HEK293 (cell line): ENCODE data around the gene ILK.

Experiments used
- GLIS1 ChIP-seq: fragments of 450-650 bp; formaldehyde crosslinking; IDR thresholded peaks from 2 replicates; pipeline ENCODE4 v1.5.1; 2016; ENCODE audit warnings: missing biosample characterization, missing genetic modification characterization
- IKZF3 ChIP-seq: fragments of 450-650 bp; IDR thresholded peaks from 2 replicates; pipeline ENCODE4 v1.5.0; 2018; ENCODE audit warnings: missing biosample characterization, mild to moderate bottlenecking, missing genetic modification characterization, moderate library complexity
- KLF10 ChIP-seq: fragments of 450-650 bp; IDR thresholded peaks from 2 replicates; pipeline ENCODE4 v1.5.1; 2018; ENCODE audit warnings: missing biosample characterization, mild to moderate bottlenecking, missing genetic modification characterization
- KLF7 ChIP-seq: fragments of 450-650 bp; formaldehyde crosslinking; IDR thresholded peaks from 2 replicates; pipeline ENCODE4 v1.5.1; 2016; ENCODE audit warnings: missing biosample characterization, missing genetic modification characterization, borderline replicate concordance
- SP3 ChIP-seq: fragments of 450-650 bp; formaldehyde crosslinking; IDR thresholded peaks from 2 replicates; pipeline ENCODE4 v1.5.1; 2016; ENCODE audit warnings: missing biosample characterization, missing genetic modification characterization
- ZNF10 ChIP-seq: fragments of 450-650 bp; formaldehyde crosslinking; IDR thresholded peaks from 2 replicates; pipeline ENCODE4 v1.5.1; 2017; ENCODE audit warnings: missing biosample characterization, missing genetic modification characterization
- ZNF112 ChIP-seq: fragments of 450-650 bp; formaldehyde crosslinking; IDR thresholded peaks from 2 replicates; pipeline ENCODE4 v1.5.0; 2017; ENCODE audit warnings: missing biosample characterization, missing genetic modification characterization
- ZNF292 ChIP-seq: fragments of 450-650 bp; formaldehyde crosslinking; IDR thresholded peaks from 2 replicates; pipeline ENCODE4 v1.5.1; 2016; ENCODE audit warnings: low read depth, missing biosample characterization, missing genetic modification characterization, borderline replicate concordance
- ZNF341 ChIP-seq: fragments of 450-650 bp; formaldehyde crosslinking; IDR thresholded peaks from 2 replicates; pipeline ENCODE4; 2016; ENCODE audit warnings: low read depth, missing biosample characterization, missing genetic modification characterization
- ZNF514 ChIP-seq: fragments of 450-650 bp; formaldehyde crosslinking; IDR thresholded peaks from 2 replicates; pipeline ENCODE4 v1.5.1; 2016; ENCODE audit warnings: missing biosample characterization, missing genetic modification characterization
- ZNF600 ChIP-seq: fragments of 450-650 bp; formaldehyde crosslinking; IDR thresholded peaks from 2 replicates; pipeline ENCODE4 v1.5.1; 2016; ENCODE audit warnings: missing biosample characterization, missing genetic modification characterization
- ZNF629 ChIP-seq: fragments of 450-650 bp; formaldehyde crosslinking; IDR thresholded peaks from 2 replicates; pipeline ENCODE4 v1.5.1; 2017; ENCODE audit warnings: missing biosample characterization, missing genetic modification characterization
- TF ChIP-seq, protein P1 (sequence below): sonication (generic); formaldehyde crosslinking; IDR thresholded peaks from 2 replicates; pipeline ENCODE4 v1.8.1; 2022; ENCODE audit warnings: mild to moderate bottlenecking, moderate library complexity, missing genetic modification reagents
- TF ChIP-seq, protein P2 (sequence below): fragments of 450-650 bp; formaldehyde crosslinking; IDR thresholded peaks from 2 replicates; pipeline ENCODE4 v1.5.1; 2016; ENCODE audit warnings: missing biosample characterization, missing genetic modification characterization
- TF ChIP-seq, protein P3 (sequence below): fragments of 450-650 bp; formaldehyde crosslinking; IDR thresholded peaks from 2 replicates; pipeline ENCODE4 v1.5.1; 2016; ENCODE audit warnings: missing biosample characterization, missing genetic modification characterization
- TF ChIP-seq, protein P4 (sequence below): IDR thresholded peaks from 2 replicates; pipeline ENCODE4 v1.6.1; 2011; ENCODE audit warnings: mild to moderate bottlenecking, low read depth, low read length, borderline replicate concordance
- TF ChIP-seq, protein P5 (sequence below): fragments of 450-650 bp; formaldehyde crosslinking; IDR thresholded peaks from 2 replicates; pipeline ENCODE4 v1.5.1; 2016; ENCODE audit warnings: missing biosample characterization, missing genetic modification characterization, low read depth
- TF ChIP-seq, protein P6 (sequence below): fragments of 450-650 bp; formaldehyde crosslinking; IDR thresholded peaks from 2 replicates; pipeline ENCODE4 v1.5.1; 2016; ENCODE audit warnings: missing biosample characterization, missing genetic modification characterization
- TF ChIP-seq, protein P7 (sequence below): fragments of 450-650 bp; formaldehyde crosslinking; IDR thresholded peaks from 2 replicates; pipeline ENCODE4 v1.5.1; 2016; ENCODE audit warnings: missing biosample characterization, missing genetic modification characterization, low read depth
- TF ChIP-seq, protein P8 (sequence below): fragments of 450-650 bp; formaldehyde crosslinking; IDR thresholded peaks from 2 replicates; pipeline ENCODE4 v1.5.0; 2017; ENCODE audit warnings: missing biosample characterization, missing genetic modification characterization, borderline replicate concordance
- TF ChIP-seq, protein P9 (sequence below): fragments of 450-650 bp; formaldehyde crosslinking; conservative IDR thresholded peaks from 2 replicates; pipeline ENCODE4 v1.5.1; 2016; ENCODE audit warnings: low read depth, missing biosample characterization, missing genetic modification characterization

The ILK gene

DNA sequence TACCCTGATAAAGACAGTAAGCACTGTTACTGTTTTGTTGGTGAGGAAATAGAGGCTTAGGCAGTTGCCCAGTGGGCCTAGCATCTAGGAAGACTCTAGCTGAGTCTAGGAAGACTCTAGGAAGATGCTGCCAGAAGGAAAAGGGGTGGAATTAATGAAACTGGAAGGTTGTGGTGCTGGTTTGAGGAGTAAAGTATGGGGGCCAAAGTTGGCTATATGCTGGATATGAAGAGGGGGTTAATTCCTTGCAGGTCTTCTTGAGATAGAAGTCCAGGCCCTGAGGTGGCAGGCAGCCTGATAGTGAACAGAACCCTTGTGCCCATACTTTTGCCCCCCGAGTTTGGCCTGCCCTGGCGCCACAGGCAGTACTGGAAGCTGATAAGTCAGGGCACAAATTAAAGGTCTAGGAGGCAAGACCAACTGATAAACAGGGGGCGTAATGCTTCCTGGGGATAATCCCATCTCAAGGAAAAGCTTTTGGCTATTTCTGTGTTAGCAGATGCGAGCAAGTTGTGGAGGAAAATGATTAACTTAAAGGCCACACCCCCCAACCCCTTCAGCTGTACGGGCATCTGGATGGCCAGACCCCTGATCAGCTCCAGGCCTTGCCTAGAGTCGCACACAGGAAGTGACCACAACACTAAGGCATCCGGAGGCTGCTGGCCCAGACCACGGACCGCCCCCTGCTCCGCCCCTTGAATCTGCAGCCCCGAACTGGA is 3.1 kb downstream of the ILK start (continued):
- TF ChIP-seq ZNF112 (tag by site-specific recombination) (no peak), IKZF3 (tag by site-specific recombination) (no peak), ZNF10 (tag by site-specific recombination) (no peak), SP3 (peak; percentile 73), KLF7 (tag by site-specific recombination) (no peak), KLF10 (peak; percentile 76), ZNF514 (no peak), ZNF341 (tag by site-specific recombination) (no peak), ZNF292 (no peak), GLIS1 (tag by site-specific recombination) (no peak), ZNF600 (tag by site-specific recombination) (no peak), ZNF629 (tag by site-specific recombination) (peak; percentile 38; the same call in 1 of the 2 replicates)
- TF ChIP-seq, protein P1, sequence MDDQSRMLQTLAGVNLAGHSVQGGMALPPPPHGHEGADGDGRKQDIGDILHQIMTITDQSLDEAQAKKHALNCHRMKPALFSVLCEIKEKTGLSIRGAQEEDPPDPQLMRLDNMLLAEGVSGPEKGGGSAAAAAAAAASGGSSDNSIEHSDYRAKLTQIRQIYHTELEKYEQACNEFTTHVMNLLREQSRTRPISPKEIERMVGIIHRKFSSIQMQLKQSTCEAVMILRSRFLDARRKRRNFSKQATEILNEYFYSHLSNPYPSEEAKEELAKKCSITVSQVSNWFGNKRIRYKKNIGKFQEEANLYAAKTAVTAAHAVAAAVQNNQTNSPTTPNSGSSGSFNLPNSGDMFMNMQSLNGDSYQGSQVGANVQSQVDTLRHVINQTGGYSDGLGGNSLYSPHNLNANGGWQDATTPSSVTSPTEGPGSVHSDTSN (CRISPR knock-in tag) = no peak
- TF ChIP-seq, protein P2, sequence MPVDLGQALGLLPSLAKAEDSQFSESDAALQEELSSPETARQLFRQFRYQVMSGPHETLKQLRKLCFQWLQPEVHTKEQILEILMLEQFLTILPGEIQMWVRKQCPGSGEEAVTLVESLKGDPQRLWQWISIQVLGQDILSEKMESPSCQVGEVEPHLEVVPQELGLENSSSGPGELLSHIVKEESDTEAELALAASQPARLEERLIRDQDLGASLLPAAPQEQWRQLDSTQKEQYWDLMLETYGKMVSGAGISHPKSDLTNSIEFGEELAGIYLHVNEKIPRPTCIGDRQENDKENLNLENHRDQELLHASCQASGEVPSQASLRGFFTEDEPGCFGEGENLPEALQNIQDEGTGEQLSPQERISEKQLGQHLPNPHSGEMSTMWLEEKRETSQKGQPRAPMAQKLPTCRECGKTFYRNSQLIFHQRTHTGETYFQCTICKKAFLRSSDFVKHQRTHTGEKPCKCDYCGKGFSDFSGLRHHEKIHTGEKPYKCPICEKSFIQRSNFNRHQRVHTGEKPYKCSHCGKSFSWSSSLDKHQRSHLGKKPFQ (tag by site-specific recombination) = no peak
- TF ChIP-seq, protein P3, sequence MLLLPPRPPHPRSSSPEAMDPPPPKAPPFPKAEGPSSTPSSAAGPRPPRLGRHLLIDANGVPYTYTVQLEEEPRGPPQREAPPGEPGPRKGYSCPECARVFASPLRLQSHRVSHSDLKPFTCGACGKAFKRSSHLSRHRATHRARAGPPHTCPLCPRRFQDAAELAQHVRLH (tag by site-specific recombination) = no peak
- TF ChIP-seq, protein P4, sequence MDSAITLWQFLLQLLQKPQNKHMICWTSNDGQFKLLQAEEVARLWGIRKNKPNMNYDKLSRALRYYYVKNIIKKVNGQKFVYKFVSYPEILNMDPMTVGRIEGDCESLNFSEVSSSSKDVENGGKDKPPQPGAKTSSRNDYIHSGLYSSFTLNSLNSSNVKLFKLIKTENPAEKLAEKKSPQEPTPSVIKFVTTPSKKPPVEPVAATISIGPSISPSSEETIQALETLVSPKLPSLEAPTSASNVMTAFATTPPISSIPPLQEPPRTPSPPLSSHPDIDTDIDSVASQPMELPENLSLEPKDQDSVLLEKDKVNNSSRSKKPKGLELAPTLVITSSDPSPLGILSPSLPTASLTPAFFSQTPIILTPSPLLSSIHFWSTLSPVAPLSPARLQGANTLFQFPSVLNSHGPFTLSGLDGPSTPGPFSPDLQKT = no peak
- TF ChIP-seq, protein P5, sequence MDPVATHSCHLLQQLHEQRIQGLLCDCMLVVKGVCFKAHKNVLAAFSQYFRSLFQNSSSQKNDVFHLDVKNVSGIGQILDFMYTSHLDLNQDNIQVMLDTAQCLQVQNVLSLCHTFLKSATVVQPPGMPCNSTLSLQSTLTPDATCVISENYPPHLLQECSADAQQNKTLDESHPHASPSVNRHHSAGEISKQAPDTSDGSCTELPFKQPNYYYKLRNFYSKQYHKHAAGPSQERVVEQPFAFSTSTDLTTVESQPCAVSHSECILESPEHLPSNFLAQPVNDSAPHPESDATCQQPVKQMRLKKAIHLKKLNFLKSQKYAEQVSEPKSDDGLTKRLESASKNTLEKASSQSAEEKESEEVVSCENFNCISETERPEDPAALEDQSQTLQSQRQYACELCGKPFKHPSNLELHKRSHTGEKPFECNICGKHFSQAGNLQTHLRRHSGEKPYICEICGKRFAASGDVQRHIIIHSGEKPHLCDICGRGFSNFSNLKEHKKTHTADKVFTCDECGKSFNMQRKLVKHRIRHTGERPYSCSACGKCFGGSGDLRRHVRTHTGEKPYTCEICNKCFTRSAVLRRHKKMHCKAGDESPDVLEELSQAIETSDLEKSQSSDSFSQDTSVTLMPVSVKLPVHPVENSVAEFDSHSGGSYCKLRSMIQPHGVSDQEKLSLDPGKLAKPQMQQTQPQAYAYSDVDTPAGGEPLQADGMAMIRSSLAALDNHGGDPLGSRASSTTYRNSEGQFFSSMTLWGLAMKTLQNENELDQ = no peak
- TF ChIP-seq, protein P6, sequence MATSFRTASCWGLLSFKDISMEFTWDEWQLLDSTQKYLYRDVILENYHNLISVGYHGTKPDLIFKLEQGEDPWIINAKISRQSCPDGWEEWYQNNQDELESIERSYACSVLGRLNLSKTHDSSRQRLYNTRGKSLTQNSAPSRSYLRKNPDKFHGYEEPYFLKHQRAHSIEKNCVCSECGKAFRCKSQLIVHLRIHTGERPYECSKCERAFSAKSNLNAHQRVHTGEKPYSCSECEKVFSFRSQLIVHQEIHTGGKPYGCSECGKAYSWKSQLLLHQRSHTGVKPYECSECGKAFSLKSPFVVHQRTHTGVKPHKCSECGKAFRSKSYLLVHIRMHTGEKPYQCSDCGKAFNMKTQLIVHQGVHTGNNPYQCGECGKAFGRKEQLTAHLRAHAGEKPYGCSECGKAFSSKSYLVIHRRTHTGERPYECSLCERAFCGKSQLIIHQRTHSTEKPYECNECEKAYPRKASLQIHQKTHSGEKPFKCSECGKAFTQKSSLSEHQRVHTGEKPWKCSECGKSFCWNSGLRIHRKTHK (tag by site-specific recombination) = no peak
- TF ChIP-seq, protein P7, sequence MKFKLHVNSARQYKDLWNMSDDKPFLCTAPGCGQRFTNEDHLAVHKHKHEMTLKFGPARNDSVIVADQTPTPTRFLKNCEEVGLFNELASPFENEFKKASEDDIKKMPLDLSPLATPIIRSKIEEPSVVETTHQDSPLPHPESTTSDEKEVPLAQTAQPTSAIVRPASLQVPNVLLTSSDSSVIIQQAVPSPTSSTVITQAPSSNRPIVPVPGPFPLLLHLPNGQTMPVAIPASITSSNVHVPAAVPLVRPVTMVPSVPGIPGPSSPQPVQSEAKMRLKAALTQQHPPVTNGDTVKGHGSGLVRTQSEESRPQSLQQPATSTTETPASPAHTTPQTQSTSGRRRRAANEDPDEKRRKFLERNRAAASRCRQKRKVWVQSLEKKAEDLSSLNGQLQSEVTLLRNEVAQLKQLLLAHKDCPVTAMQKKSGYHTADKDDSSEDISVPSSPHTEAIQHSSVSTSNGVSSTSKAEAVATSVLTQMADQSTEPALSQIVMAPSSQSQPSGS (tag by site-specific recombination) = no peak
- TF ChIP-seq, protein P8, sequence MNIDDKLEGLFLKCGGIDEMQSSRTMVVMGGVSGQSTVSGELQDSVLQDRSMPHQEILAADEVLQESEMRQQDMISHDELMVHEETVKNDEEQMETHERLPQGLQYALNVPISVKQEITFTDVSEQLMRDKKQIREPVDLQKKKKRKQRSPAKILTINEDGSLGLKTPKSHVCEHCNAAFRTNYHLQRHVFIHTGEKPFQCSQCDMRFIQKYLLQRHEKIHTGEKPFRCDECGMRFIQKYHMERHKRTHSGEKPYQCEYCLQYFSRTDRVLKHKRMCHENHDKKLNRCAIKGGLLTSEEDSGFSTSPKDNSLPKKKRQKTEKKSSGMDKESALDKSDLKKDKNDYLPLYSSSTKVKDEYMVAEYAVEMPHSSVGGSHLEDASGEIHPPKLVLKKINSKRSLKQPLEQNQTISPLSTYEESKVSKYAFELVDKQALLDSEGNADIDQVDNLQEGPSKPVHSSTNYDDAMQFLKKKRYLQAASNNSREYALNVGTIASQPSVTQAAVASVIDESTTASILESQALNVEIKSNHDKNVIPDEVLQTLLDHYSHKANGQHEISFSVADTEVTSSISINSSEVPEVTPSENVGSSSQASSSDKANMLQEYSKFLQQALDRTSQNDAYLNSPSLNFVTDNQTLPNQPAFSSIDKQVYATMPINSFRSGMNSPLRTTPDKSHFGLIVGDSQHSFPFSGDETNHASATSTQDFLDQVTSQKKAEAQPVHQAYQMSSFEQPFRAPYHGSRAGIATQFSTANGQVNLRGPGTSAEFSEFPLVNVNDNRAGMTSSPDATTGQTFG = no peak
- TF ChIP-seq, protein P9, sequence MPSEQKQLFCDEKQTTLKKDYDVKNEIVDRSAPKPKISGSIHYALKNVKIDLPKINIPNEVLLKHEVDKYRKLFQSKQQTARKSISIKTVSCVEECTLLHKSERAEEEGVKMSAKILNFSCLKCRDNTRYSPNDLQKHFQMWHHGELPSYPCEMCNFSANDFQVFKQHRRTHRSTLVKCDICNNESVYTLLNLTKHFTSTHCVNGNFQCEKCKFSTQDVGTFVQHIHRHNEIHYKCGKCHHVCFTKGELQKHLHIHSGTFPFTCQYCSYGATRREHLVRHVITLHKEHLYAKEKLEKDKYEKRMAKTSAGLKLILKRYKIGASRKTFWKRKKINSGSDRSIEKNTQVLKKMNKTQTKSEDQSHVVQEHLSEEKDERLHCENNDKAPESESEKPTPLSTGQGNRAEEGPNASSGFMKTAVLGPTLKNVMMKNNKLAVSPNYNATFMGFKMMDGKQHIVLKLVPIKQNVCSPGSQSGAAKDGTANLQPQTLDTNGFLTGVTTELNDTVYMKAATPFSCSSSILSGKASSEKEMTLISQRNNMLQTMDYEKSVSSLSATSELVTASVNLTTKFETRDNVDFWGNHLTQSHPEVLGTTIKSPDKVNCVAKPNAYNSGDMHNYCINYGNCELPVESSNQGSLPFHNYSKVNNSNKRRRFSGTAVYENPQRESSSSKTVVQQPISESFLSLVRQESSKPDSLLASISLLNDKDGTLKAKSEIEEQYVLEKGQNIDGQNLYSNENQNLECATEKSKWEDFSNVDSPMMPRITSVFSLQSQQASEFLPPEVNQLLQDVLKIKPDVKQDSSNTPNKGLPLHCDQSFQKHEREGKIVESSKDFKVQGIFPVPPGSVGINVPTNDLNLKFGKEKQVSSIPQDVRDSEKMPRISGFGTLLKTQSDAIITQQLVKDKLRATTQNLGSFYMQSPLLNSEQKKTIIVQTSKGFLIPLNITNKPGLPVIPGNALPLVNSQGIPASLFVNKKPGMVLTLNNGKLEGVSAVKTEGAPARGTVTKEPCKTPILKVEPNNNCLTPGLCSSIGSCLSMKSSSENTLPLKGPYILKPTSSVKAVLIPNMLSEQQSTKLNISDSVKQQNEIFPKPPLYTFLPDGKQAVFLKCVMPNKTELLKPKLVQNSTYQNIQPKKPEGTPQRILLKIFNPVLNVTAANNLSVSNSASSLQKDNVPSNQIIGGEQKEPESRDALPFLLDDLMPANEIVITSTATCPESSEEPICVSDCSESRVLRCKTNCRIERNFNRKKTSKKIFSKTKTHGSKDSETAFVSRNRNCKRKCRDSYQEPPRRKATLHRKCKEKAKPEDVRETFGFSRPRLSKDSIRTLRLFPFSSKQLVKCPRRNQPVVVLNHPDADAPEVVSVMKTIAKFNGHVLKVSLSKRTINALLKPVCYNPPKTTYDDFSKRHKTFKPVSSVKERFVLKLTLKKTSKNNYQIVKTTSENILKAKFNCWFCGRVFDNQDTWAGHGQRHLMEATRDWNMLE (tag by site-specific recombination) = peak; percentile 33; the same call in 1 of the 2 replicates
